ENCODE results near the gene GLS2.

Gene GLS2

GRCh38 chr12:56476143-56476542 is 11.8 kb downstream of the GLS2 start:
- no peaks in the 10 kb centered on the region for H4K20me1 ChIP-seq (ENCODE audit: insufficient read depth, low read length)
- H3K79me2 ChIP-seq (ENCODE audit: insufficient read depth, low read length): 0 out of 2 replicates have a peak, but pooled peaks cover 3% of the 10 kb centered on the region
- H3K9me2 ChIP-seq (ENCODE audit: low read depth, low read length): no peaks in the 10 kb centered on the region
- no peaks in the 10 kb centered on the region for H3K9me3 ChIP-seq (ENCODE audit: low read length)
- TF ChIP-seq CTCF (IDR thresholded peaks at IDR 0.05; ENCODE audit: low read length): no peak
- TF ChIP-seq EZH2 (IDR thresholded peaks at IDR 0.05; ENCODE audit: borderline replicate concordance, low read length): no peak
- H3K9ac ChIP-seq (ENCODE audit: low read length): no peak overlapping the region
- H3K4me1 ChIP-seq (ENCODE audit: insufficient read depth, low read length, severe bottlenecking): no peaks in the 10 kb centered on the region
- no peak overlapping the region for H3K4me2 ChIP-seq (ENCODE audit: low read length)
- peaks cover 24% of the 10 kb centered on the region for H3K36me3 ChIP-seq (ENCODE audit: insufficient read depth, low read length)
- H3F3A ChIP-seq (ENCODE audit: insufficient read depth, low read length): no peaks in the 10 kb centered on the region; the same call in 1 of the 2 replicates
- H3K27me3 ChIP-seq (ENCODE audit: insufficient read depth, low read length): no peaks in the 10 kb centered on the region
- no peak overlapping the region for H3K27ac ChIP-seq (ENCODE audit: low read depth, low read length, poor library complexity, severe bottlenecking)
- no peak overlapping the region for H3K4me3 ChIP-seq (ENCODE audit: low read depth, low read length, poor library complexity, severe bottlenecking)
- no peak overlapping the region for H2AFZ ChIP-seq (ENCODE audit: low read length)

DNA sequence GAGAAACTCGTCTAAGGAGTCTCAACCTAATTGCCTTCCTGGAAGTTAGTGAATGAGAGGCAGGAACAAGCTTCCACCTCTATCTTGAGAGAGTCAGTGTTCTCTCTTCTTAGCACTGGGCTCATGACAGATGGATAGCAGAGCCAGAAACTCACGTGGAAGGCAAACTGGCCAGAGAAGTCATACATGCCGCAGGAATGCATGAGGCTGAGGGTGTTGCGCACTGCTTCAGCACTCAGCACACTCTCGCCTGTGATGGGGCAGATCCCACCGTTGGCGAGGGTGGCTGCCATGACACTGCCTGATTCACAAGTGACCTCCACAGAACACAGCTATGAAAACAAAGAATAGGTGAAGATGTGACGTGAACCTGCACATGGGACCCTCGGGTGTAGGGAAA is 13.6 kb downstream of the GLS2 start:
- Histone ChIP-seq H3K9me3 (ENCODE audit: low read length) (no peaks in the 10 kb centered on the region), H2AFZ (ENCODE audit: low read length) (no peak overlapping the region), H3F3A (ENCODE audit: insufficient read depth, low read length) (no peaks in the 10 kb centered on the region; the same call in 1 of the 2 replicates), H3K79me2 (ENCODE audit: insufficient read depth, low read length) (0 out of 2 replicates have a peak, but pooled peaks cover 9% of the 10 kb centered on the region), H3K27ac (ENCODE audit: low read depth, low read length, poor library complexity, severe bottlenecking) (no peak overlapping the region), H3K4me1 (ENCODE audit: insufficient read depth, low read length, severe bottlenecking) (peaks cover 16% of the 10 kb centered on the region), H3K4me3 (ENCODE audit: low read depth, low read length, poor library complexity, severe bottlenecking) (no peak overlapping the region), H3K27me3 (ENCODE audit: insufficient read depth, low read length) (no peaks in the 10 kb centered on the region), H3K36me3 (ENCODE audit: insufficient read depth, low read length) (peaks cover 40% of the 10 kb centered on the region), H3K4me2 (ENCODE audit: low read length) (no peak overlapping the region), H3K9ac (ENCODE audit: low read length) (no peak overlapping the region), H3K9me2 (ENCODE audit: low read depth, low read length) (no peaks in the 10 kb centered on the region), H4K20me1 (ENCODE audit: insufficient read depth, low read length) (no peaks in the 10 kb centered on the region)
- TF ChIP-seq EZH2 (IDR thresholded peaks at IDR 0.05; ENCODE audit: borderline replicate concordance, low read length) (no peak), CTCF (IDR thresholded peaks at IDR 0.05; ENCODE audit: low read length) (no peak)

GRCh38 chr12:56469007-56469930 is 18.7 kb downstream of the GLS2 start:
- Histone ChIP-seq H3K4me1 (ENCODE audit: insufficient read depth, low read length, severe bottlenecking) (peaks cover 21% of the 10 kb centered on the region), H3K27ac (ENCODE audit: low read depth, low read length, poor library complexity, severe bottlenecking) (peak overlapping the region; percentile 76), H3K4me2 (ENCODE audit: low read length) (peak overlapping the region; percentile 93), H3F3A (ENCODE audit: insufficient read depth, low read length) (no peaks in the 10 kb centered on the region; the same call in 1 of the 2 replicates), H3K27me3 (ENCODE audit: insufficient read depth, low read length) (no peaks in the 10 kb centered on the region), H3K9me3 (ENCODE audit: low read length) (no peaks in the 10 kb centered on the region), H3K36me3 (ENCODE audit: insufficient read depth, low read length) (peaks cover 47% of the 10 kb centered on the region), H2AFZ (ENCODE audit: low read length) (no peak overlapping the region), H3K79me2 (ENCODE audit: insufficient read depth, low read length) (peaks cover 18% of the 10 kb centered on the region), H3K9me2 (ENCODE audit: low read depth, low read length) (no peaks in the 10 kb centered on the region), H3K4me3 (ENCODE audit: low read depth, low read length, poor library complexity, severe bottlenecking) (peak overlapping the region; percentile 95), H3K9ac (ENCODE audit: low read length) (peak overlapping the region; percentile 99), H4K20me1 (ENCODE audit: insufficient read depth, low read length) (no peaks in the 10 kb centered on the region)
- TF ChIP-seq CTCF (IDR thresholded peaks at IDR 0.05; ENCODE audit: low read length): no peak
- TF ChIP-seq EZH2 (IDR thresholded peaks at IDR 0.05; ENCODE audit: borderline replicate concordance, low read length): no peak
